Measurements from ENCODE around the gene DLX6.

- TF ChIP-seq POLR2A (IDR thresholded peaks at IDR 0.05; ENCODE audit: borderline replicate concordance, extremely low read depth, insufficient read depth, insufficient read length) (no peak), EZH2 (IDR thresholded peaks at IDR 0.05) (no peak), CTCF (IDR thresholded peaks at IDR 0.05 in 2 of 3, conservative IDR thresholded peaks at IDR 0.05 in 1 of 3; ENCODE audit: borderline replicate concordance in 1 of 3, insufficient read depth in 1 of 3, low read depth in 2 of 3, low read length in 2 of 3) (no peak), RAD21 (IDR thresholded peaks at IDR 0.05; ENCODE audit: low read depth) (no peak), REST (IDR thresholded peaks at IDR 0.05; ENCODE audit: low read depth) (no peak), ATF3 (IDR thresholded peaks at IDR 0.05) (no peak), CEBPB (IDR thresholded peaks at IDR 0.05; ENCODE audit: low read depth) (no peak), EZH2phosphoT487 (IDR thresholded peaks at IDR 0.05; ENCODE audit: borderline replicate concordance) (no peak), YY1 (IDR thresholded peaks at IDR 0.05; ENCODE audit: extremely low read depth, insufficient replicate concordance, low read depth, low read length) (no peak), ZNF274 (IDR thresholded peaks at IDR 0.05; ENCODE audit: low read depth, low read length) (no peak)
Measured at GRCh38 chr7:97017192-97018125, 12.1 kb downstream of the DLX6 start.
